Activated CD8-positive, alpha-beta memory T cell treated with anti-CD3 and anti-CD28 coated beads, Interleukin-2, amount 10 ng/mL, durations not matched to agents 7 days and 5 days (primary cell): Measurements from ENCODE around the gene MDH2. TPM values are rescaled to one million over a fixed set of nuclear protein-coding genes. Genes with fewer than 3 reads are reported as not detected.
"Not testable (repeated sequence)": the region's sequence is repeated elsewhere in the genome, so short reads cannot be mapped to it uniquely, and the experiment has no call there.

Experiments used
- ATAC-seq: fragments of 150-1000 bp; cut with Tn5 transposase; one replicate; pipeline ENCODE4 v1.10.0; 2021; ENCODE audit warnings: moderate library complexity
- CTCF ChIA-PET: fragments of 350-600 bp; sonication (Branson Sonifier 250); formaldehyde crosslinking; loops from one replicate; lab custom pipeline; 2021; ENCODE audit warnings: antibody characterized with exemption; lab: Charles Lee
- DNase-seq: peaks from one replicate; pipeline ENCODE4 v3.0.0-alpha.2; 2020
- H3K27ac Mint-ChIP-seq: one replicate; pipeline ENCODE4 v1.8.0; 2021; ENCODE audit warnings: mild to moderate bottlenecking, mixed read lengths
- H3K27me3 Mint-ChIP-seq: one replicate; pipeline ENCODE4 v1.8.0; 2021; ENCODE audit warnings: mixed read lengths
- H3K36me3 Mint-ChIP-seq: one replicate; pipeline ENCODE4 v1.8.0; 2021; ENCODE audit warnings: mild to moderate bottlenecking, mixed read lengths
- H3K4me1 Mint-ChIP-seq: one replicate; pipeline ENCODE4 v1.8.0; 2021; ENCODE audit warnings: mixed read lengths
- H3K4me3 Mint-ChIP-seq: one replicate; pipeline ENCODE4 v1.8.0; 2021; ENCODE audit warnings: mild to moderate bottlenecking, moderate library complexity, mixed read lengths
- H3K9me3 Mint-ChIP-seq: one replicate; pipeline ENCODE4 v1.8.0; 2022; ENCODE audit warnings: low read depth, mixed read lengths
- total RNA-seq, 2 experiments: library from RNA; stranded (reverse); gene quantifications; one replicate each; pipeline ENCODE4 v1.2.3, GENCODE V29; 2021

MDH2 gene
- total RNA-seq, 2 experiments from 2014 or later, result 186 to 230 TPM

DNA sequence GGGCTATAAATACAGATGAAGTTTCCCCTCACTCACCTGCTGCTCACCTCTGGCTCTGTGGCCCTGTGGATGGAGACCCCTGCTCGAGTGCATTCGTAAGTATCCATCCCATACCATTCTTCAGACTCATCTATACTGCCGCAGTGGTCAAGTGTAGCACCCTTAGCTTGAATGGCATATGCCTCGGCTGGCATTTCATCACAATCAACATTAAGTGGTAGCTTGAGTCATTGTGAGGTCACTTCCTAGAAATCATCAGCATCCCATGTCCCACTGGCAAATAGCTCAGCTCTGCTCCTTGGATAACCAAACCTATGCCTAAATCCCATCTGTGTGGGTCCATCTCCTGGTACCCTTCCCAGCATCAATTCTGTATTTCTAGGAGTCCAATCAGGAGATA lies 38.2 kb downstream of the MDH2 start:
- no peak for ATAC-seq
- H3K36me3 Mint-ChIP-seq, result no peaks in the 10 kb centered on the region
- no peak overlapping the region for H3K4me3 Mint-ChIP-seq
- DNase-seq, result no peak
- CTCF ChIA-PET, result interaction anchor here (0.6 kb wide), 1 partner anchor 49 kb away, joined by 3 read pairs; no protein-coding TSS in a partner anchor
- no peaks in the 10 kb centered on the region for H3K9me3 Mint-ChIP-seq
- no peak overlapping the region for H3K27ac Mint-ChIP-seq
- H3K27me3 Mint-ChIP-seq, result peaks cover 19% of the 10 kb centered on the region
- H3K4me1 Mint-ChIP-seq, result no peaks in the 10 kb centered on the region

DNA sequence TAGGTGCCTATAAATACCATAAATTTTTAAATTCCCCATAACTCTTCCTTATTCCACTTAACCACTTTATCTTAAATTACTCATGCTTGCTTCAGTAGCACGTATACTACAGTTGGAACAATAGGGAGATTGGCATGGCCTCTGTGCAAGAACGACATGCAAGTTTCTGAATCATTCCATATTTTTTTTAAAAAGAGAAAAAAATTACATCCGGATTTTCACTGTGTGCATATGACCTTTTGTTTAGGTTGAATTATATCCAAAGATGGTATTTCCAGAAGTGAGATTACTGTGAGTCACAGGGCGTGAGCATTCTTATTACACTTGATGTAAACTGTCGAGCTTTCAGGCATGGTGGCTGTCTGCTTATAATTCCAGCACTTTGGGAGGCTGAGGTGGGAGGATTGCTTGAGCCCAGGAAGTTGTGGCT lies 39.5 kb downstream of the MDH2 start:
- H3K27ac Mint-ChIP-seq, H3K4me3 Mint-ChIP-seq, H3K4me1 Mint-ChIP-seq, DNase-seq, H3K9me3 Mint-ChIP-seq, H3K36me3 Mint-ChIP-seq, ATAC-seq, CTCF ChIA-PET, H3K27me3 Mint-ChIP-seq: not testable (repeated sequence)

DNA sequence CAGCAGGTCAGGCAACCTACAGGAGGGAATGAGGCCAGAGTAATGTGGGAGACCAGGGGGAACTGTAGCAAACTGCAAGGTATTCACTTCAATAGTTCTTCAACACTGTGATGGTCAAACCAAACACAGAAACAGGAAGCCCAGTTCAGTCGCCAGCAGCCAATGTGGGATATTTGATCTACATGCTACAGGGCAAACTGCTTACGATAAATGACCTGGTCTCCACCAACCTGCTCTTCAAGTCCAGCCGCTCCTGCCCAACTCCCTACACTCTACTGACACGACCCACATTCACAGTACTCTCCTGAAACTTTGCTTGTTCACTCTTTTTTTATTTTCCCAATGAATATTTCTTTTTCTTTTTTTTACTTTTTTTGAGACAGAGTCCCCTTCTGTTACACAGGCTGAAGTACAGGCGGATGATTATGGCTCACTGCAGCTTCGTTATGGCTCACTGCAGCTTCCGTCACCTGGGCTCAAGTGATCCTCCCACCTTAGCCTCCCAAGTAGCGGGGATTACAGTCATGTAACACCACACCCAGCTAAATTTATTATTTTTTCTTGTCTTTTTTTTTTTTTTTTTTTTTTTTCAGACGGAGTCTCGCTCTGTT lies 42.1 kb downstream of the MDH2 start:
- peaks cover 2% of the 10 kb centered on the region for H3K27me3 Mint-ChIP-seq
- H3K4me3 Mint-ChIP-seq, result no peak overlapping the region
- H3K36me3 Mint-ChIP-seq, result no peaks in the 10 kb centered on the region
- no peaks in the 10 kb centered on the region for H3K4me1 Mint-ChIP-seq
- H3K9me3 Mint-ChIP-seq, result no peaks in the 10 kb centered on the region
- no peak overlapping the region for H3K27ac Mint-ChIP-seq
- no peak for ATAC-seq
- DNase-seq, result no peak
- CTCF ChIA-PET, result no interaction called here

- DNase-seq, result no peak
- CTCF ChIA-PET, result no interaction called here
- no peak overlapping the region for H3K4me3 Mint-ChIP-seq
- peaks cover 11% of the 10 kb centered on the region for H3K27me3 Mint-ChIP-seq
- H3K4me1 Mint-ChIP-seq, result no peaks in the 10 kb centered on the region
- H3K27ac Mint-ChIP-seq, result no peak overlapping the region
- ATAC-seq, result no peak
- H3K9me3 Mint-ChIP-seq, result no peaks in the 10 kb centered on the region
- H3K36me3 Mint-ChIP-seq, result no peaks in the 10 kb centered on the region
Measured at GRCh38 chr7:76091506-76091905, 43.6 kb downstream of the MDH2 start.

GRCh38 chr7:76093531-76093930 lies 45.6 kb downstream of the MDH2 start:
- H3K27me3 Mint-ChIP-seq, result peaks cover 24% of the 10 kb centered on the region
- H3K36me3 Mint-ChIP-seq, CTCF ChIA-PET, H3K4me1 Mint-ChIP-seq, DNase-seq, H3K9me3 Mint-ChIP-seq, H3K27ac Mint-ChIP-seq, ATAC-seq, H3K4me3 Mint-ChIP-seq: not testable (repeated sequence)

DNA sequence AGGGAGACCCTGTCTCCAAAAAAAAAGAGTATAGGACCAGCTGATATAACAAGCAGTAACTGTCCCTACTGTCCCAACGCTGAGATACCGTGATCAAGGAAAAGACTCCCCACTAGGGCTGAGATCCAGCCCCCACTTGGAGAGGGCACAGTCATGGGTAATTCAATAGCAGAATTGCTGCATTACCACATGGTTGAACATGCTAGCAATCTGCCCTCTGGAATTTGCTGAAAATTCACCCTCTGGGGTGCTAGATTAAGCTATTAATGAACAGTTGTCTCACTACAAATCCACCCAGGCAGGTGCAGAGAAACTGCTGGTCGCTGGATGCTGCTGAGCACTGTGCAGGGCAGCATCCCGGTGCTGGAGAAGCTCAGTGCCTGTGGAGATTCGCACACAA lies 46.4 kb downstream of the MDH2 start:
- DNase-seq, H3K4me3 Mint-ChIP-seq, H3K36me3 Mint-ChIP-seq, H3K27ac Mint-ChIP-seq, H3K4me1 Mint-ChIP-seq, H3K9me3 Mint-ChIP-seq, CTCF ChIA-PET, ATAC-seq: not testable (repeated sequence)
- H3K27me3 Mint-ChIP-seq, result peaks cover 27% of the 10 kb centered on the region

DNA sequence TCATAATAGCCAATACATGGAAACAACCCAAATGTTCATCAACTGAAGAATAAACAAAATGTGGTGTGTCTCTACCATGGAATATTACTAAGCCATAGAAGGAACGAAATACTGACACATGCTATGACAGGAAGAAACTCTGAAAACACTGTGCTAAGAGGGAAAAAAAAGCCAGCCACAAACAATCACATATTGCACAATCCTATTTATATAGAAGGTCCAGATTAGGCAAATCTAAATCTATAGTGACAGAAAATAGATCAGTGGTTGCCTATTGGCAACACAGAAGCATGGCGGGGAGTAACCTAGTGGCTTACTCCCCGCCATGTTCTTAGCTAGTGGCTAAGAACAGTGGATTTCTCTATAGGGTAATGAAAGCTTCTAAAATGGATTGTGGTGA lies 48.0 kb downstream of the MDH2 start:
- Mint-ChIP-seq H3K27ac (no peak overlapping the region), H3K36me3 (no peaks in the 10 kb centered on the region), H3K9me3 (no peaks in the 10 kb centered on the region), H3K4me1 (no peaks in the 10 kb centered on the region), H3K27me3 (peaks cover 27% of the 10 kb centered on the region), H3K4me3 (no peak overlapping the region)
- DNase-seq (no peak), ATAC-seq (no peak)
- CTCF ChIA-PET, result no interaction called here

GRCh38 chr7:76101693-76102437 lies 54.0 kb downstream of the MDH2 start:
- H3K4me3 Mint-ChIP-seq, H3K27ac Mint-ChIP-seq, H3K36me3 Mint-ChIP-seq, ATAC-seq, DNase-seq, CTCF ChIA-PET, H3K9me3 Mint-ChIP-seq, H3K4me1 Mint-ChIP-seq: not testable (repeated sequence)
- peaks cover 18% of the 10 kb centered on the region for H3K27me3 Mint-ChIP-seq

DNA sequence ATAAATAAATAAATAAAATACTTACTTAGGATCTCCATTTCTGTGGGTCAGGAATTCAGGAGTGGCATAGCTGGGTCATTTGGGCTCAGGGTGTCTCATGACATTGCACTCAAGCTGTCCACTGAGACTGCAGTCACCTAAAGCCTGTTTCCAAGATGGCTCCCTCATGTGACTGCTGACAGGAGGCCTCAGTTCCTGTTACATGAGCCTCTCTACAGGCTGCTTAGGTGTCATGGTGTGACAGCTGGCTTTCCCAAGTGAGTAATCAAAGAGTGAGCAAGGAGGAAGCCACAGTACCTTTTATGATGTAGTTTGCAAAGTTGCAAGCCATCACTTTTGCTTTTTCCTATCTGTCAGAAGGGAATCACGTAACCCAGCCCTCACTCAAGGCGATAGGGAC lies 55.9 kb downstream of the MDH2 start:
- H3K4me3 Mint-ChIP-seq, result not testable (repeated sequence)

DNA sequence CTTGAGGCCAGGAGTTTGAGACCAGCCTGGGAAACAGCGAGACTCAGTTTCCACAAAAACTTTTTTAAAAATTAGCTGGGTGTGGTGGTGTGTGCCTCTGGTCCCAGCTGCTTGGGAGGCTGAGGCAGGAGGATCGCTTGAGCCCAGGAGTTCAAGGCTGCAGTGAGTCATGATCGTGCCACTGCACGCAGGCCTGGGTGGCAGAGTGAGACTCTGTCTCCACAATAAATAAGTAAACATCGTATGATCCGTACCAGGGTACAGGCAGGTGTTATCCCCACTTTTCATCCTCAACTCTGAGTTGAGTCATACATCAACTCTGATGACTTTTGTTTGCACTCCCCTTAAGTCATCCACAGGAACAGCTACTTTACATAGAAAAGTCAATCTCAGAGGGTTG lies 58.2 kb downstream of the MDH2 start:
- H3K9me3 Mint-ChIP-seq, H3K4me1 Mint-ChIP-seq, ATAC-seq, DNase-seq, H3K27me3 Mint-ChIP-seq, H3K36me3 Mint-ChIP-seq, H3K4me3 Mint-ChIP-seq, H3K27ac Mint-ChIP-seq, CTCF ChIA-PET: not testable (repeated sequence)

More for the DNA sequence above, 55.9 kb downstream of the MDH2 start:
- DNase-seq, H3K27me3 Mint-ChIP-seq, CTCF ChIA-PET, H3K27ac Mint-ChIP-seq, H3K4me1 Mint-ChIP-seq, H3K36me3 Mint-ChIP-seq, H3K9me3 Mint-ChIP-seq: not testable (repeated sequence)
- peak; percentile 49 for ATAC-seq

DNA sequence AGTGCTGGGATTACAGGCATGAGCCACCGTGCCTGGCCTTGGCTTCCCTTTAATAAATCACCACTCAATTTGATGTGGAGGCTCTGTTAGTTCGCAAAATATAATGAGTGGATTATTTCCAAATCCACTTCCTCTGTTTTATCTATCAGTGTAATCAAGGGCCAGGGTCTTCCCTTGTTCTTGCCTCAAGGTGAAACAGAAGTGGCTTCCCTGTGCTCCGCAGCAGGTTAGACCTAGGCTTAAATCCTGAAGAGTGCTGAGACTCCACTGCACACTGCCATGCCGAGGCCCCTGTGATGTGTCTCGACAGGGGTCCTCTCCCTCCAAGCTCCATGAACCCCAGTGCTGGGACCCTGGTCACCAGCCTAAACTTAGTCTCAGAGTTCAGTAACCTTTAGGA lies 59.0 kb downstream of the MDH2 start:
- H3K27ac Mint-ChIP-seq, result no peak overlapping the region
- CTCF ChIA-PET, result no interaction called here
- H3K4me3 Mint-ChIP-seq, result no peak overlapping the region
- ATAC-seq, result no peak
- H3K27me3 Mint-ChIP-seq, result no peaks in the 10 kb centered on the region
- DNase-seq, result no peak
- H3K36me3 Mint-ChIP-seq, result no peaks in the 10 kb centered on the region
- no peaks in the 10 kb centered on the region for H3K9me3 Mint-ChIP-seq
- peaks cover 2% of the 10 kb centered on the region for H3K4me1 Mint-ChIP-seq

GRCh38 chr7:76108540-76109233 lies 60.8 kb downstream of the MDH2 start:
- CTCF ChIA-PET, result interaction anchor here (1.5 kb wide), 1 partner anchor 70 kb away, joined by 3 read pairs; no protein-coding TSS in a partner anchor
- no peak overlapping the region for H3K4me3 Mint-ChIP-seq
- H3K27me3 Mint-ChIP-seq, result no peaks in the 10 kb centered on the region
- no peaks in the 10 kb centered on the region for H3K36me3 Mint-ChIP-seq
- H3K9me3 Mint-ChIP-seq, result no peaks in the 10 kb centered on the region
- ATAC-seq (no peak), DNase-seq (no peak)
- H3K27ac Mint-ChIP-seq, result no peak overlapping the region
- no peaks in the 10 kb centered on the region for H3K4me1 Mint-ChIP-seq

DNA sequence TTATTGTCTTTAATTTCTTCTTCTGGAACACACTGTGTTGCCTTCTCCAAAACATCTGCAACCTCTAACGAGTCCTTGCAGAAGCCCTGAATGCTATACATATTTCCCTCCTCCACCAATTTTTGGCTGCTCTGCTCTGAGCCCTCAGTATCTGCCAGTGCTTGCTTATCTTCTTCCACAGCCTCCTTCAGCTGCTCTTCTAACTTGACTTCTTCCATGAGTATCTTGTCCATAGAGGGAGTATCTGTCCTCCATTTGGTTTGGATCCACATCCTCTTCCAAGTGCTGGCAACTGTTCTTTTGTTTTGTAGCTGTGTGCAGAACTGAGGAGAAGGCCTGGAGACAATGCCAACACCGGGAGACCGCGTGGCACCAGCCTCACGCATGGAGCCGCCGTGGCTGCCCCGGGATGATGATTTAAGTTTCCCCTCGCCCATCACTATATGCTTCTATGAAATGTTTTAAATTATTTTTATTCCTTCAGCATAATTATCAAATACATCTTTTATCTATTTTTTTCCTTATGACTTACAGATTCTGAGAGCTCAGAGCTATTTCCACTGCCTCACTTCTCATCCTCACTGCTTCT lies 65.2 kb downstream of the MDH2 start:
- H3K27ac Mint-ChIP-seq, H3K4me3 Mint-ChIP-seq, DNase-seq, ATAC-seq, H3K4me1 Mint-ChIP-seq, H3K27me3 Mint-ChIP-seq, H3K9me3 Mint-ChIP-seq, H3K36me3 Mint-ChIP-seq, CTCF ChIA-PET: not testable (repeated sequence)
